DND-41 (cell line): ENCODE data around the gene BAG1.

Experiments
- ATAC-seq: fragments of 200-7000 bp; cut with Tn5 transposase; 3 replicates; pipeline ENCODE4 v1.9.1; 2021; ENCODE audit warnings: low read depth; ENCODE audit not compliant: insufficient read depth
- DNase-seq: peaks from one replicate; pipeline ENCODE4 v3.0.0-alpha.2; 2020
- H2AFZ ChIP-seq: 2 replicates; pipeline ENCODE4 v1.6.0; 2012; ENCODE audit warnings: low read depth, low read length
- H3K27ac ChIP-seq: 2 replicates; pipeline ENCODE4 v1.5.1; 2012; ENCODE audit warnings: low read length, inconsistent platforms
- H3K27me3 ChIP-seq: fragments of 200-600 bp; sonication (generic); 2 replicates; pipeline ENCODE4 v1.6.0; 2012; ENCODE audit warnings: low read length, mild to moderate bottlenecking, inconsistent platforms; ENCODE audit not compliant: insufficient read depth, poor library complexity
- H3K36me3 ChIP-seq: 2 replicates; pipeline ENCODE4 v1.5.1; 2012; ENCODE audit warnings: low read length, inconsistent platforms; ENCODE audit not compliant: insufficient read depth
- H3K4me1 ChIP-seq: 2 replicates; pipeline ENCODE4 v1.5.1; 2012; ENCODE audit warnings: mild to moderate bottlenecking, low read length; ENCODE audit not compliant: insufficient read depth
- H3K4me2 ChIP-seq: 2 replicates; pipeline ENCODE4 v1.6.0; 2012; ENCODE audit warnings: mild to moderate bottlenecking, moderate library complexity, low read length, inconsistent platforms; ENCODE audit not compliant: insufficient read depth
- H3K4me3 ChIP-seq, 2 experiments: fragments of 200-600 bp in 1 of 2; shearing (Covaris generic) in 1 of 2; 2 replicates each; pipeline ENCODE4 v1.5.1; 2012 to 2016; ENCODE audit warnings: inconsistent platforms in 2 of 2, low read length in 2 of 2, mild to moderate bottlenecking in 2 of 2, low read depth in 1 of 2, moderate library complexity in 1 of 2
- H3K79me2 ChIP-seq: 2 replicates; pipeline ENCODE4 v1.6.0; 2012; ENCODE audit warnings: low read length, inconsistent platforms; ENCODE audit not compliant: insufficient read depth
- H3K9ac ChIP-seq: 2 replicates; pipeline ENCODE4 v1.6.0; 2012; ENCODE audit warnings: low read depth, mild to moderate bottlenecking, inconsistent platforms, low read length, moderate library complexity
- H3K9me3 ChIP-seq: 2 replicates; pipeline ENCODE4 v1.5.1; 2012; ENCODE audit warnings: low read length, moderate library complexity, mild to moderate bottlenecking, inconsistent platforms; ENCODE audit not compliant: insufficient read depth, severe bottlenecking
- H4K20me1 ChIP-seq: 2 replicates; pipeline ENCODE4 v1.6.0; 2012; ENCODE audit warnings: low read length; ENCODE audit not compliant: insufficient read depth
- CTCF ChIP-seq: IDR thresholded peaks from 2 replicates; pipeline ENCODE4 v1.5.1; 2012; ENCODE audit warnings: borderline replicate concordance, low read length, moderate library complexity, mild to moderate bottlenecking; ENCODE audit not compliant: poor library complexity, severe bottlenecking; ENCODE audit errors: extremely low read depth
- EZH2 ChIP-seq: IDR thresholded peaks from 3 replicates; pipeline ENCODE4 v1.6.1; 2012; ENCODE audit warnings: borderline replicate concordance, low read depth, mild to moderate bottlenecking, moderate library complexity, low read length, inconsistent platforms; ENCODE audit not compliant: severe bottlenecking

The BAG1 gene

GRCh38 chr9:33244137-33244784 is 20.2 kb downstream of the BAG1 start:
- H4K20me1 ChIP-seq, result no peaks in the 10 kb centered on the region
- no peak overlapping the region for H3K27ac ChIP-seq
- no peaks in the 10 kb centered on the region for H3K36me3 ChIP-seq
- H3K4me2 ChIP-seq, result no peak overlapping the region
- no peaks in the 10 kb centered on the region for H3K27me3 ChIP-seq
- H3K79me2 ChIP-seq, result no peaks in the 10 kb centered on the region
- no peak overlapping the region for H3K4me3 ChIP-seq
- no peak for TF ChIP-seq EZH2
- no peaks in the 10 kb centered on the region for H3K9me3 ChIP-seq
- no peaks in the 10 kb centered on the region for H3K4me1 ChIP-seq
- no peak overlapping the region for H3K9ac ChIP-seq
- no peak overlapping the region for H2AFZ ChIP-seq
- ATAC-seq (no peak), DNase-seq (no peak)

GRCh38 chr9:33242609-33243134 is 21.8 kb downstream of the BAG1 start:
- TF ChIP-seq CTCF, result no peak
- TF ChIP-seq EZH2, result no peak

GRCh38 chr9:33241298-33241697 is 23.2 kb downstream of the BAG1 start:
- ATAC-seq (no peak), DNase-seq (no peak)
- no peaks in the 10 kb centered on the region for H4K20me1 ChIP-seq
- no peak overlapping the region for H2AFZ ChIP-seq
- H3K9me3 ChIP-seq, result no peaks in the 10 kb centered on the region
- no peaks in the 10 kb centered on the region for H3K4me1 ChIP-seq
- no peak for TF ChIP-seq EZH2
- no peak for TF ChIP-seq CTCF
- no peaks in the 10 kb centered on the region for H3K36me3 ChIP-seq
- H3K27ac ChIP-seq, result no peak overlapping the region
- no peaks in the 10 kb centered on the region for H3K27me3 ChIP-seq
- no peak overlapping the region for H3K9ac ChIP-seq
- H3K79me2 ChIP-seq, result no peaks in the 10 kb centered on the region
- no peak overlapping the region for H3K4me3 ChIP-seq
- H3K4me2 ChIP-seq, result no peak overlapping the region

More at GRCh38 chr9:33242609-33243134, 21.8 kb downstream of the BAG1 start:
- Histone ChIP-seq H3K9me3 (no peaks in the 10 kb centered on the region), H3K27ac (no peak overlapping the region), H3K9ac (no peak overlapping the region), H3K79me2 (no peaks in the 10 kb centered on the region), H4K20me1 (no peaks in the 10 kb centered on the region), H3K36me3 (no peaks in the 10 kb centered on the region), H3K4me1 (no peaks in the 10 kb centered on the region), H2AFZ (no peak overlapping the region), H3K4me3 (no peak overlapping the region), H3K4me2 (no peak overlapping the region), H3K27me3 (no peaks in the 10 kb centered on the region)
- DNase-seq (no peak), ATAC-seq (no peak)

- TF ChIP-seq EZH2 (no peak), CTCF (no peak)
- no peaks in the 10 kb centered on the region for H3K27me3 ChIP-seq
- no peak within 1 kb of the TSS for H3K27ac ChIP-seq
- H3K79me2 ChIP-seq, result no peaks in the 10 kb centered on the region
- no peak within 1 kb of the TSS for H2AFZ ChIP-seq
- DNase-seq, result no peak
- no peaks in the 10 kb centered on the region for H3K9me3 ChIP-seq
- H3K9ac ChIP-seq, result no peak within 1 kb of the TSS
- no peak within 1 kb of the TSS for H3K4me2 ChIP-seq
- no peak within 1 kb of the TSS for H3K4me3 ChIP-seq
- no peaks in the 10 kb centered on the region for H4K20me1 ChIP-seq
- no peaks in the 10 kb centered on the region for H3K4me1 ChIP-seq
- H3K36me3 ChIP-seq, result no peaks in the 10 kb centered on the region
- no peak for ATAC-seq
These were observed 24.6 kb downstream of the BAG1 start, which contains the start of gene SPINK4 for GRCh38 chr9:33239921-33240320. TSS of gene SPINK4 (plus strand) at chr9:33240167. CDS start at chr9:33240209, 42 bp downstream.
